Smooth muscle cell (in vitro differentiated cells): Measurements from ENCODE around the gene PARD3B. TPM values are rescaled to one million over a fixed set of nuclear protein-coding genes. Genes with fewer than 3 reads are reported as not detected.

Experiments used
- DNase-seq: peaks from one replicate; lab custom pipeline; 2025; ENCODE audit not compliant: unreplicated experiment; lab: John Stamatoyannopoulos, UW
- H2AFZ ChIP-seq: fragments of 200-600 bp; sonication (generic); 2 replicates; pipeline ENCODE4 v1.6.0; 2016; ENCODE audit warnings: antibody characterized with exemption, low read depth, mild to moderate bottlenecking
- H3F3A ChIP-seq: fragments of 200-600 bp; sonication (generic); 2 replicates; pipeline ENCODE4 v1.6.0; 2017; ENCODE audit warnings: antibody characterized with exemption, low read depth
- H3K27ac ChIP-seq: fragments of 200-600 bp; sonication (generic); 2 replicates; pipeline ENCODE4 v1.5.1; 2016; ENCODE audit warnings: low read depth, mild to moderate bottlenecking
- H3K27me3 ChIP-seq: fragments of 200-600 bp; sonication (generic); 2 replicates; pipeline ENCODE4 v1.6.1; 2016; ENCODE audit warnings: low read depth, mild to moderate bottlenecking
- H3K36me3 ChIP-seq: fragments of 200-600 bp; sonication (generic); 2 replicates; pipeline ENCODE4 v1.5.1; 2016; ENCODE audit warnings: low read depth
- H3K4me1 ChIP-seq: fragments of 200-600 bp; sonication (generic); 2 replicates; pipeline ENCODE4 v1.5.1; 2016; ENCODE audit warnings: low read depth
- H3K4me2 ChIP-seq: fragments of 200-600 bp; sonication (generic); 2 replicates; pipeline ENCODE4 v1.6.0; 2016; ENCODE audit warnings: mild to moderate bottlenecking
- H3K4me3 ChIP-seq: fragments of 200-600 bp; sonication (generic); 2 replicates; pipeline ENCODE4 v1.5.1; 2016; ENCODE audit warnings: mild to moderate bottlenecking
- H3K79me2 ChIP-seq: fragments of 200-600 bp; sonication (generic); 2 replicates; pipeline ENCODE4 v1.6.0; 2016; ENCODE audit warnings: low read depth, mild to moderate bottlenecking
- H3K9ac ChIP-seq: fragments of 200-600 bp; sonication (generic); 2 replicates; pipeline ENCODE4 v1.6.0; 2016; ENCODE audit warnings: low read depth
- H3K9me3 ChIP-seq: fragments of 200-600 bp; sonication (generic); replicated peaks from 2 replicates; pipeline ENCODE4 v1.5.1; 2016; ENCODE audit warnings: low read depth
- H4K20me1 ChIP-seq: fragments of 200-600 bp; sonication (generic); 2 replicates; pipeline ENCODE4 v1.6.0; 2016; ENCODE audit warnings: low read depth
- CTCF ChIP-seq: fragments of 200-600 bp; sonication (generic); IDR thresholded peaks from 2 replicates; pipeline ENCODE4 v1.5.1; 2017; ENCODE audit warnings: borderline replicate concordance, mild to moderate bottlenecking, antibody characterized with exemption; ENCODE audit not compliant: insufficient read depth, poor library complexity, severe bottlenecking
- WGBS: methylation state at CpG from one replicate; pipeline ENCODE4 v1.1.7; 2016; ENCODE audit warnings: low lambda C conversion rate; 5-methylcytosine and 5-hydroxymethylcytosine counted together
- polyA plus RNA-seq: library from polyadenylated mRNA; unstranded; fragments of >200 nt; fragmentation: Nextera tagmentation; extraction: Ambion mirVana; gene quantifications from 2 replicates; pipeline ENCODE4 v1.2.1, GENCODE V29; 2016
- total RNA-seq: library from RNA; depleted of rRNA; stranded (reverse); fragments of >200 nt; gene quantifications from 2 replicates; pipeline ENCODE4 v1.2.3, GENCODE V29; 2014

PARD3B gene
- total and polyA plus RNA-seq, 2 experiments from 2014 or later: 3.3 to 12.2 TPM

GRCh38 chr2:205030695-205031094 lies 485.4 kb downstream of the PARD3B start:
- H3K4me2 ChIP-seq: no peak overlapping the region
- H3K9me3 ChIP-seq: no peaks in the 10 kb centered on the region
- H2AFZ ChIP-seq: no peak overlapping the region
- WGBS: 88% methylated on average over 1 of the region's 1 CpG
- no peak for TF ChIP-seq CTCF
- H3K4me1 ChIP-seq: no peaks in the 10 kb centered on the region
- no peak for DNase-seq
- no peaks in the 10 kb centered on the region for H3K79me2 ChIP-seq
- H3K27ac ChIP-seq: no peak overlapping the region
- no peaks in the 10 kb centered on the region for H3K27me3 ChIP-seq
- no peaks in the 10 kb centered on the region for H4K20me1 ChIP-seq
- no peak overlapping the region for H3K4me3 ChIP-seq
- no peaks in the 10 kb centered on the region for H3K36me3 ChIP-seq
- no peak overlapping the region for H3K9ac ChIP-seq
- H3F3A ChIP-seq: peaks cover 3% of the 10 kb centered on the region

- Histone ChIP-seq H4K20me1 (no peaks in the 10 kb centered on the region), H3K27me3 (no peaks in the 10 kb centered on the region), H2AFZ (no peak overlapping the region), H3K9ac (no peak overlapping the region), H3K4me2 (no peak overlapping the region), H3K4me1 (no peaks in the 10 kb centered on the region), H3F3A (no peaks in the 10 kb centered on the region), H3K36me3 (no peaks in the 10 kb centered on the region), H3K4me3 (no peak overlapping the region), H3K27ac (no peak overlapping the region), H3K79me2 (no peaks in the 10 kb centered on the region), H3K9me3 (no peaks in the 10 kb centered on the region)
- no peak for DNase-seq
- no peak for TF ChIP-seq CTCF
- 85% methylated on average over 4 of the region's 4 CpGs for WGBS
Observed at GRCh38 chr2:205032093-205032551, 486.8 kb downstream of the PARD3B start.

GRCh38 chr2:205033431-205033830 lies 488.2 kb downstream of the PARD3B start:
- Histone ChIP-seq H3K4me2 (no peak overlapping the region), H4K20me1 (no peaks in the 10 kb centered on the region), H3K9ac (no peak overlapping the region), H3K27me3 (no peaks in the 10 kb centered on the region), H3K36me3 (no peaks in the 10 kb centered on the region), H3F3A (no peaks in the 10 kb centered on the region), H3K79me2 (no peaks in the 10 kb centered on the region), H3K27ac (no peak overlapping the region), H3K9me3 (no peaks in the 10 kb centered on the region), H3K4me3 (no peak overlapping the region), H2AFZ (no peak overlapping the region), H3K4me1 (no peaks in the 10 kb centered on the region)
- DNase-seq: no peak
- no peak for TF ChIP-seq CTCF
- WGBS: 85% methylated on average over 2 of the region's 2 CpGs

- no peaks in the 10 kb centered on the region for H3F3A ChIP-seq
- no peak overlapping the region for H3K4me3 ChIP-seq
- H3K9me3 ChIP-seq: no peaks in the 10 kb centered on the region
- no peaks in the 10 kb centered on the region for H3K36me3 ChIP-seq
- no peaks in the 10 kb centered on the region for H3K27me3 ChIP-seq
- no peaks in the 10 kb centered on the region for H3K4me1 ChIP-seq
- no peaks in the 10 kb centered on the region for H4K20me1 ChIP-seq
- H3K9ac ChIP-seq: no peak overlapping the region
- DNase-seq: no peak
- no peak for TF ChIP-seq CTCF
- H3K27ac ChIP-seq: no peak overlapping the region
- no peak overlapping the region for H3K4me2 ChIP-seq
- no peaks in the 10 kb centered on the region for H3K79me2 ChIP-seq
- 21% methylated on average over 4 of the region's 4 CpGs for WGBS
- no peak overlapping the region for H2AFZ ChIP-seq
Observed at GRCh38 chr2:205034034-205034433, 488.8 kb downstream of the PARD3B start.
